CD8-positive, alpha-beta memory T cell (primary cell): ENCODE measurements around the gene MAPK4. TPM values are rescaled to one million over a fixed set of nuclear protein-coding genes. Genes with fewer than 3 reads are reported as not detected.

Source experiments
- CTCF ChIA-PET: fragments of 350-600 bp; sonication (Branson Sonifier 250); formaldehyde crosslinking; loops from one replicate; lab custom pipeline; 2021; ENCODE audit warnings: antibody characterized with exemption; lab: Charles Lee
- POLR2A ChIA-PET: fragments of 350-600 bp; sonication (Branson Sonifier 250); formaldehyde crosslinking; loops from one replicate; lab custom pipeline; 2021; ENCODE audit warnings: antibody characterized with exemption; lab: Charles Lee
- DNase-seq, 5 donors: peaks; one replicate each; pipeline versions ENCODE4 v3.0.0 to v3.0.0-alpha.2; 2020 to 2022; ENCODE audit warnings: mixed read lengths in 1 of 5
- H3K27ac ChIP-seq: one replicate; pipeline ENCODE4 v1.7.0; 2013; ENCODE audit warnings: low read depth, mild to moderate bottlenecking, low read length, moderate library complexity
- H3K27me3 ChIP-seq: 2 replicates; pipeline ENCODE4 v1.7.0; 2013; ENCODE audit warnings: low read length, mild to moderate bottlenecking; ENCODE audit not compliant: insufficient read depth, poor library complexity, severe bottlenecking
- H3K36me3 ChIP-seq: 2 replicates; pipeline ENCODE4 v1.7.0; 2013; ENCODE audit warnings: mild to moderate bottlenecking, low read length, moderate library complexity; ENCODE audit not compliant: insufficient read depth
- H3K4me1 ChIP-seq: 2 replicates; pipeline ENCODE4 v1.7.0; 2013; ENCODE audit warnings: mild to moderate bottlenecking, low read length, moderate library complexity; ENCODE audit not compliant: insufficient read depth
- H3K4me3 ChIP-seq: 2 replicates; pipeline ENCODE4 v1.7.0; 2013; ENCODE audit warnings: mild to moderate bottlenecking, low read length
- H3K9me3 ChIP-seq: 2 replicates; pipeline ENCODE4 v1.7.0; 2013; ENCODE audit warnings: mild to moderate bottlenecking, low read length
- H3K27ac Mint-ChIP-seq, 8 donors: one replicate each; pipeline ENCODE4 v1.8.0; 2020 to 2021; ENCODE audit warnings: mixed read lengths in 8 of 8, mild to moderate bottlenecking in 6 of 8, inconsistent platforms in 3 of 8, moderate library complexity in 3 of 8
- H3K27me3 Mint-ChIP-seq, 2 donors: one replicate each; pipeline ENCODE4 v1.8.0; 2020 to 2021; ENCODE audit warnings: mixed read lengths in 2 of 2, mild to moderate bottlenecking in 1 of 2, moderate library complexity in 1 of 2
- H3K36me3 Mint-ChIP-seq, 3 donors: one replicate each; pipeline ENCODE4 v1.8.0; 2020 to 2021; ENCODE audit warnings: mixed read lengths in 3 of 3, inconsistent platforms in 1 of 3, mild to moderate bottlenecking in 1 of 3
- H3K4me1 Mint-ChIP-seq, 3 donors: one replicate each; pipeline ENCODE4 v1.8.0; 2020 to 2021; ENCODE audit warnings: mixed read lengths in 3 of 3, inconsistent platforms in 1 of 3, mild to moderate bottlenecking in 1 of 3
- H3K4me3 Mint-ChIP-seq, 7 donors: one replicate each; pipeline ENCODE4 v1.8.0; 2020 to 2021; ENCODE audit warnings: mixed read lengths in 7 of 7, mild to moderate bottlenecking in 6 of 7, moderate library complexity in 4 of 7, inconsistent platforms in 2 of 7
- H3K9me3 Mint-ChIP-seq, 5 donors: one replicate each; pipeline ENCODE4 v1.8.0; 2020 to 2022; ENCODE audit warnings: mixed read lengths in 5 of 5, mild to moderate bottlenecking in 3 of 5, moderate library complexity in 2 of 5, inconsistent platforms in 1 of 5
- polyA plus RNA-seq: library from polyadenylated mRNA; unstranded; fragments of 300-500 nt; fragmentation: Illumina TruSeq; gene quantifications from one replicate; pipeline ENCODE4 v1.2.3, GENCODE V29; 2021
- total RNA-seq, 2 experiments: library from RNA; stranded (reverse); gene quantifications; one replicate each; pipeline ENCODE4 v1.2.3, GENCODE V29; 2021

The MAPK4 gene
- total and polyA plus RNA-seq, 3 experiments from 2014 or later = not detected

GRCh38 chr18:50579061-50579774, 19.3 kb downstream of the MAPK4 start:
- Mint-ChIP-seq H3K27ac (no peak overlapping the region), H3K36me3 (no peaks in the 10 kb centered on the region), H3K4me3 (no peak overlapping the region), H3K4me1 (no peaks in the 10 kb centered on the region), H3K9me3 (peaks cover 0 to 7% (median 3%) of the 10 kb centered on the region in 5 donors), H3K27me3 (peaks cover 0 to 12% of the 10 kb centered on the region in 2 donors)
- Histone ChIP-seq H3K4me3 (no peak overlapping the region), H3K27ac (no peak overlapping the region), H3K27me3 (no peaks in the 10 kb centered on the region), H3K36me3 (no peaks in the 10 kb centered on the region), H3K9me3 (no peaks in the 10 kb centered on the region), H3K4me1 (no peaks in the 10 kb centered on the region)
- no peak for DNase-seq
- ChIA-PET CTCF (no interaction called here), POLR2A (no interaction called here)

GRCh38 chr18:50581517-50581916, 21.6 kb downstream of the MAPK4 start:
- Histone ChIP-seq H3K27me3 (no peaks in the 10 kb centered on the region), H3K4me1 (no peaks in the 10 kb centered on the region), H3K9me3 (no peaks in the 10 kb centered on the region), H3K4me3 (no peak overlapping the region), H3K27ac (no peak overlapping the region), H3K36me3 (no peaks in the 10 kb centered on the region)
- no peak overlapping the region for H3K4me3 Mint-ChIP-seq
- H3K9me3 Mint-ChIP-seq = peaks cover 0 to 18% (median 5%) of the 10 kb centered on the region in 5 donors
- no peak overlapping the region for H3K27ac Mint-ChIP-seq
- CTCF ChIA-PET = no interaction called here
- no peak for DNase-seq
- H3K36me3 Mint-ChIP-seq = no peaks in the 10 kb centered on the region
- POLR2A ChIA-PET = no interaction called here
- no peaks in the 10 kb centered on the region for H3K4me1 Mint-ChIP-seq
- H3K27me3 Mint-ChIP-seq = peaks cover 0 to 10% of the 10 kb centered on the region in 2 donors

GRCh38 chr18:50582500-50582899, 22.6 kb downstream of the MAPK4 start:
- Histone ChIP-seq H3K27ac (no peak overlapping the region), H3K9me3 (no peaks in the 10 kb centered on the region), H3K4me3 (no peak overlapping the region), H3K4me1 (no peaks in the 10 kb centered on the region), H3K27me3 (no peaks in the 10 kb centered on the region), H3K36me3 (no peaks in the 10 kb centered on the region)
- DNase-seq = no peak
- POLR2A ChIA-PET = no interaction called here
- Mint-ChIP-seq H3K27ac (no peak overlapping the region), H3K4me3 (no peak overlapping the region), H3K9me3 (peaks cover 0 to 18% (median 5%) of the 10 kb centered on the region in 5 donors), H3K4me1 (no peaks in the 10 kb centered on the region), H3K27me3 (peaks cover 2 to 9% of the 10 kb centered on the region in 2 donors), H3K36me3 (no peaks in the 10 kb centered on the region)
- CTCF ChIA-PET = no interaction called here

GRCh38 chr18:50586710-50587109, 26.8 kb downstream of the MAPK4 start:
- POLR2A ChIA-PET = no interaction called here
- Mint-ChIP-seq H3K4me3 (no peak overlapping the region), H3K27me3 (peaks cover 2 to 3% of the 10 kb centered on the region in 2 donors), H3K4me1 (no peaks in the 10 kb centered on the region), H3K27ac (no peak overlapping the region), H3K9me3 (peaks cover 0 to 21% (median 5%) of the 10 kb centered on the region in 5 donors), H3K36me3 (no peaks in the 10 kb centered on the region)
- Histone ChIP-seq H3K4me1 (no peaks in the 10 kb centered on the region), H3K9me3 (no peaks in the 10 kb centered on the region), H3K4me3 (no peak overlapping the region), H3K27me3 (no peaks in the 10 kb centered on the region), H3K27ac (no peak overlapping the region), H3K36me3 (no peaks in the 10 kb centered on the region)
- CTCF ChIA-PET = no interaction called here
- DNase-seq = no peak

GRCh38 chr18:50590593-50590992, 30.7 kb downstream of the MAPK4 start:
- Mint-ChIP-seq H3K27ac (no peak overlapping the region), H3K27me3 (peaks cover 0 to 2% of the 10 kb centered on the region in 2 donors), H3K9me3 (peaks cover 0 to 11% (median 1%) of the 10 kb centered on the region in 5 donors), H3K4me3 (no peak overlapping the region), H3K4me1 (no peaks in the 10 kb centered on the region), H3K36me3 (no peaks in the 10 kb centered on the region)
- Histone ChIP-seq H3K27me3 (no peaks in the 10 kb centered on the region), H3K27ac (no peak overlapping the region), H3K4me3 (no peak overlapping the region), H3K4me1 (no peaks in the 10 kb centered on the region), H3K9me3 (no peaks in the 10 kb centered on the region), H3K36me3 (no peaks in the 10 kb centered on the region)
- CTCF ChIA-PET = no interaction called here
- POLR2A ChIA-PET = no interaction called here
- no peak for DNase-seq

GRCh38 chr18:50594012-50594411, 34.1 kb downstream of the MAPK4 start:
- ChIA-PET CTCF (no interaction called here), POLR2A (no interaction called here)
- DNase-seq = no peak
- peaks cover 0 to 1% (median 0%) of the 10 kb centered on the region in 5 donors for H3K9me3 Mint-ChIP-seq
- Histone ChIP-seq H3K9me3 (no peaks in the 10 kb centered on the region), H3K4me1 (no peaks in the 10 kb centered on the region), H3K27ac (no peak overlapping the region), H3K27me3 (no peaks in the 10 kb centered on the region), H3K4me3 (no peak overlapping the region), H3K36me3 (no peaks in the 10 kb centered on the region)
- no peak overlapping the region for H3K4me3 Mint-ChIP-seq
- no peak overlapping the region for H3K27ac Mint-ChIP-seq
- no peaks in the 10 kb centered on the region for H3K4me1 Mint-ChIP-seq
- H3K36me3 Mint-ChIP-seq = no peaks in the 10 kb centered on the region
- H3K27me3 Mint-ChIP-seq = no peaks in the 10 kb centered on the region

GRCh38 chr18:50594942-50595341, 35.1 kb downstream of the MAPK4 start:
- POLR2A ChIA-PET = no interaction called here
- H3K4me3 ChIP-seq = no peak overlapping the region
- no peaks in the 10 kb centered on the region for H3K27me3 ChIP-seq
- H3K9me3 Mint-ChIP-seq = peaks cover 0 to 1% (median 0%) of the 10 kb centered on the region in 5 donors
- no peaks in the 10 kb centered on the region for H3K36me3 ChIP-seq
- H3K9me3 ChIP-seq = no peaks in the 10 kb centered on the region
- no peak overlapping the region for H3K4me3 Mint-ChIP-seq
- no peaks in the 10 kb centered on the region for H3K4me1 Mint-ChIP-seq
- no peak for DNase-seq
- H3K36me3 Mint-ChIP-seq = no peaks in the 10 kb centered on the region
- no peak overlapping the region for H3K27ac ChIP-seq
- H3K27ac Mint-ChIP-seq = no peak overlapping the region
- no peaks in the 10 kb centered on the region for H3K27me3 Mint-ChIP-seq
- no peaks in the 10 kb centered on the region for H3K4me1 ChIP-seq
- CTCF ChIA-PET = no interaction called here

GRCh38 chr18:50602466-50602865, 42.6 kb downstream of the MAPK4 start:
- H3K27ac Mint-ChIP-seq = no peak overlapping the region
- H3K9me3 Mint-ChIP-seq = peaks cover 0 to 4% (median 3%) of the 10 kb centered on the region in 5 donors
- Histone ChIP-seq H3K4me3 (no peak overlapping the region), H3K27ac (no peak overlapping the region), H3K4me1 (no peaks in the 10 kb centered on the region), H3K27me3 (no peaks in the 10 kb centered on the region), H3K36me3 (no peaks in the 10 kb centered on the region), H3K9me3 (no peaks in the 10 kb centered on the region)
- no peaks in the 10 kb centered on the region for H3K36me3 Mint-ChIP-seq
- ChIA-PET CTCF (no interaction called here), POLR2A (no interaction called here)
- peaks cover 2 to 10% of the 10 kb centered on the region in 2 donors for H3K27me3 Mint-ChIP-seq
- no peak for DNase-seq
- H3K4me3 Mint-ChIP-seq = no peak overlapping the region
- no peaks in the 10 kb centered on the region for H3K4me1 Mint-ChIP-seq
